Activated effector memory CD4-positive, alpha-beta T cell treated with anti-CD3 and anti-CD28 coated beads, Interleukin-2, amount 50 U/mL, for 16 hours (primary cell): Measurements from ENCODE around the gene SMPD3.

Experiments used
- DNase-seq: peaks from one replicate; pipeline ENCODE4 v3.0.0-alpha.2; 2020

SMPD3 gene

GRCh38 chr16:68432701-68433100, 15.6 kb downstream of the SMPD3 start:
- no peak for DNase-seq

GRCh38 chr16:68429076-68429854, 19.0 kb downstream of the SMPD3 start:
- DNase-seq = no peak

GRCh38 chr16:68427649-68428303, 20.5 kb downstream of the SMPD3 start:
- no peak for DNase-seq

DNA sequence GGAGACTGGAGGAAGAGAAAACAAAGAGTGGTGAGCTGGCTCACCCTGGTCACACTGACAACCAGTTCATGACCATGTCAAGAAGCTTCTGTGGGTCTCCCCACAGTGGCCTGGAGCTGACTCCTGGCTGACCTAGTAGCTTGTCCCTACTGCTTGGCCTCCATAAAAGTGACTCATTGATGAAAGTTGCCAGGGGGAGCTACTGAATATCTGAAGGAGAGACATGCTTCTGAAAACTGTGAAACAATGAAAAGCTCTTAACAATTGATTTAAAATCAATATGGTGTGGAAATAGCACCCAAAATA, 22.0 kb downstream of the SMPD3 start:
- no peak for DNase-seq

DNA sequence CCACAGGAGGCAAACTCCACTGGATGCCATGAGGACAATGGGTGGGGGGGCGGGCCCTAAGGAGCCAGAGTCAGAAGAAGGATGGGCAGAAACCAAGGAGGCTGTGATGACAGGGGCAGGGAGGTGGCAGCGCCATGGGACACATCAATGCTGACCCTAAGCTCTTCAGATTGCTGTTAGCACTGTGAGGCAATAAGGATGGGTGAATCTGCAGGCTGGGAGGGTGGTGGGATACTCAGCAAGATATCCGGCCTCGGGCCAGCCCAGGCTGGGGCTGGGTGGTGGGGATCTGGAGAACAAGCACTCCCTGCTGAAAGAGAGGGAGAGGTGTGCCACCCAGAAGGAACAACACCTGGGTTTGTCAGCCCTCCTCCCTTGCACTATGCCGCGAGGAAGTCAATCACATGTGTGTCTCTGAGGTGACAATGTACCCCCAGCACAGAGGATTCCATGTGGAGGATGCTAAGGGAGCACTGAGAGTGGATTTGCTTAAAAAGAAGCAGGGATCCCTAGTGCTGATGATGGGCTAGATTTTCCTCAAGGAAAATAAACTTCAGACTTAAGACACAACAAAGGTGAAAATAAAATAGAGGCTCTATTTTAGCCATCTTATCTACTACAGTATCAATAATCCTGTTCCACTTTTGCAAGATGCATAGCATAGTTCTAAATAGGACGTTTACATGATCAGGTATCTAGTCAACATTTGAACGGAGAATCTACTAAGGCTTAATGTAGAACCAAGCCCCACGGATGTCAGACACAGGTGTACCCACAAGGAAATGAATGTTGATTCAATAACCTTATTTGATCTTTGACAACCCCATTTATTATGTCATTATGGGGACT, 22.6 kb downstream of the SMPD3 start:
- no peak for DNase-seq

DNA sequence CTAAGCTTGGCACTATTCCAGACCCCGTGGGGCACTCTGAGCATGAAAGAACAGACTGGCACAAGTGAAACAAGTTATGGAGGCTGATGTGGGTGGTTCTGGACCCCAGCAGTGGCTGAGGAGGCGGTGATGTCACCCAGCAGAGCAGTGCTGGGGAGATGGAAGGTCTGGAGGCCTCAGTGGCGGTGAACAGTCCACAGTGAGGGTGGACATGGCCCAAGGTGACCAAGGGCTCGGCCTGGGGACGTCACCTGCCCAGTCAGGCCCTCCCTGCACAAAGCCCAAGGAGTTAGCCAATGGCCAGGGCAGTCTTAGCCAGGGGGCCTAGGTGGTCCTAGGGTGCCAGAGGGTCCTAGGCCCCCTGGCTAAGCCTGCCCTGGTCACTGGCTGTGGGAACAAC, 24.5 kb downstream of the SMPD3 start:
- DNase-seq = no peak

DNA sequence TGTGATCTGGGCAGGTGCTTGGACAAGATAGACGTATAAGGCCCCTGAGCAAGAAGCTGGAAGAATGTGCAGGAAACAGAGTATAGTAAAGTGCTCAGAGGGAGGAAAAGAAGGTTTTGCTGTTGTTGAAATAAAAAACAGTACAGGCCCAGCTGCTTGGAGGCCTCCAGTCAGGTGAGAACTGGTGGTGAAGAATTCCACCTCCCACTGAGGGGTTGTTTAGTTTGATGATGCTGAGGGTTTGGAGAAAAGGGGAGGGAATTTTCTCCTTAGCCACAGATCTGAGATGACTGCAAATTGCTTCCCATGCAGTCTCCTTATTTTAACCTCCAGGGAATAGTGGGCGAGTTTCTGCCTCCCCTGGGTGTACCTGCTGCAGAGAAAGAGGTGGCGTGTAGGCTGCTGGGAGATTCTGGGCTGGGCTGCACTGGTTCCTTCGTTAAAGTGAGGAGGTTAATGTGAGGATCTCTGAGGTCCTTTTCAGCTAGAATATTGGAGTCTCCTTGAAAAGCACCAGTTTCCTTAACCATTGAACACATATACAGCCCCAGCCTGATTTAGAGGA, 25.8 kb downstream of the SMPD3 start:
- DNase-seq = no peak

- no peak for DNase-seq
These were observed 27.2 kb downstream of the SMPD3 start for GRCh38 chr16:68421076-68421475.

DNA sequence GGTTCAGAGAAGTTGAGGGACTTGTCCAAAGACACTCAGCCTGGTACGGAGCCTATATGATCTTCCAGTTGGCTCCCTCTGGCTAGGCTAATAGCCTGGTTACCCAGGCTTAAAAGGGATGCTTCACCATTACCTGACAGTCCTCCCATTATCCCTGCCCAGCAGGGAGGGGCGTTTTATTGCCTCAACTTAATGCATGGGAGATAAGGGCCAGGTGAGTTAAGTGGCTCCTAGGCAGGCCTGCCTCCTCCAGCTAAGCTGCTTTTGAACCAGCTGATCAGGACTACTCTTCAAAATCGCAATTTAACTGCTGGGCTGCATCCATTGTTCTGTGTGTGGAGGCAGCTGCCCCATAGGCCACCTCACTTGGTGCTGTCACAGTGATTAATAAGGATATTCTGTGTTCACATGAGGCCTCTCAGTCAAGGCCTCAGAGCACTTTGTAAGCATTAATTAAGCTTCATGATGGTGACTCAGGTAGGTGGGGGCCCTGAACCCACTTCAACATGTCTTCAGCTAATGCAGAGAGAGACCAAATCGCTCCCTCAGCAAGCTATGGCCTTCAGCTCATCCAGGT, 27.9 kb downstream of the SMPD3 start:
- DNase-seq = no peak

GRCh38 chr16:68417711-68418301, 30.5 kb downstream of the SMPD3 start:
- DNase-seq = peak; percentile 90

GRCh38 chr16:68416057-68417046, 32.0 kb downstream of the SMPD3 start:
- peak; percentile 58 for DNase-seq

DNA sequence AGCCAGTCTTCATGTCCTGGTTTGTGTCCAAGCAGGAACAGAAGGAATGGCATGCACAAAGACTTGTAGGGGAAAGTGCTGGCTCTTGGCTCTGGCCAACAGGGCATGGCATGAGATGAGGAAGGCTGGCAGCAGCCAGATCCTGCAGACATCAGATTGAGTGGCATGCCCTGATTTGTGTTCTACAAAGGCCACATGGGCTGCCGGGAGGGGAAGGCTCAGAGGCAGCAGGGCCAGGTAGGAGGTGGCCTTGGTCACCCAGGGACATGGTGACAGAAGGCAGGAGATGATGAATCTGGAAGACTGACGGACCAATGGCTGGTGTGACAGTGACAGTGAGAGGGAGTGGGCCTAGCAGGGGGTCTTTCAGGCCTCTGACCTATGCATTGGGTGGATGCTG, 33.7 kb downstream of the SMPD3 start:
- no peak for DNase-seq

GRCh38 chr16:68412061-68412460, 36.2 kb downstream of the SMPD3 start:
- peak; percentile 17 for DNase-seq

DNA sequence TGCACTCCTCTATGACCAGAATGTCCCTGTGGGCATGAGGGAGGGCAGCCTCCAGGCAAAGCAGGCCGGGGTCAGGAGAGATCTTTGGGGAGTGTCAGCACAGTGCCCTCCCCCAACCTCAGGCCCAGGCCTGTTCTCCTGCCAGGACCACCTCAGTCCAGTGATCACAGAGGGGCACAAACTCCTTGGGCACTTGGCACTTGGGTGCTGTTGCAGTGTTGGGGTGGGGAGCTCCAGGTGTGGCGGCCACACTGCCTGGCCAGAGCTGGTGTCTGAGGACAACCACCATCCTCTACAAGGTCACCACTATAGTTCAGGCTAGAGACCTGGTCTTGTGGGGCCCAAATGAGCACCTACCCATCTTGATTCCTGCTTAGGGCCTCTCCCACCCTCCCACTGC, 37.2 kb downstream of the SMPD3 start:
- peak; percentile 39 for DNase-seq

- peak; percentile 44 for DNase-seq
These were observed 39.3 kb downstream of the SMPD3 start for GRCh38 chr16:68408967-68409366.

GRCh38 chr16:68408428-68408827, 39.9 kb downstream of the SMPD3 start:
- DNase-seq = no peak

GRCh38 chr16:68406458-68407152, 41.7 kb downstream of the SMPD3 start:
- DNase-seq = no peak

DNA sequence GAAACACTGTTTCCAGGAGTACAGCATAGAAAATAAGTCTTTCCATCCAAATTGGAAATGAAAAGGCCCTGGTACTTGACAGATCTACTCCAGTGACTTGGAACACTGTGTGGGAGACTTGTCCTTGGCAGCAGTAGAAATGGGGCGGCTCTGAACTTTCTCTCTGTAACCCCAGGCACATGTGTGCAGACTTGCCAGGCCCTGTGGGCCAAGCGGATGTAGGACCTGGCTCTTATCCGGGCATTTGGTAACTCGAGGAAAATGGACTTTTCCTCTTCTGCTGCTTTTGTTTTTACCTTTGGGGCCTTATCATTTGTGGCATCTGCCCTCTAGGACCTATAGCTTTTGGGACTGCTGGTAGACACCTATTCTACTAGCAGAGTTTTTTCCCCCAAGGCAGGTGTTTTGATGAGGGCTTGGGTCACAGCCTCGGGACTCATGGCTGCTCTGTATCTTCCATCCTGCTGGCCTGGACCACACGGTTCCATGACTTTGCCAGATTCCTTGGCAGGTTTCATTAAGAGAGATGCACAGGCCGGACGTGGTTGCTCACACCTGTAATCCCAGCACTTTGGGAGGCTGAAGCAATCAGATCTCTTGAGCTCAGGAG, 43.5 kb downstream of the SMPD3 start:
- no peak for DNase-seq

- no peak for DNase-seq
These were observed 44.6 kb downstream of the SMPD3 start for GRCh38 chr16:68403704-68404103.

DNA sequence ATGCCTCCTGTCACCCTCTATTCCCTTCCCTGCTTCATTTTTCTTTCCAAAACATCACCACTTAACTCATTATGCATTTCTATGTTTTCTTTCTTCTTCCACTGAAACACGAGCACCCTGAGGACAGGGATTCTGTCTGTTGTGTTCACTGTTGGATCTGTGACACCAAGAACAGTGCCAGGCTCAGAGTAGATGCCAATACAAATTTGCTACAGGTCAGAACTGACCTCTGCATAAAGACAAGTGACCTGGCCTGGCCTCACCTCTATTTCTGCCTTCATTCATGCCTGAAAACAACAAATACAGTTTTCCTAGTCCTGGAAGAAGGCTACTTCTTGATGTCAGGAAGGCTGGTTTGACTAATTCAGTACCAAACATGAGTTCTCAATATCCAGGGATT, 45.1 kb downstream of the SMPD3 start:
- no peak for DNase-seq

DNA sequence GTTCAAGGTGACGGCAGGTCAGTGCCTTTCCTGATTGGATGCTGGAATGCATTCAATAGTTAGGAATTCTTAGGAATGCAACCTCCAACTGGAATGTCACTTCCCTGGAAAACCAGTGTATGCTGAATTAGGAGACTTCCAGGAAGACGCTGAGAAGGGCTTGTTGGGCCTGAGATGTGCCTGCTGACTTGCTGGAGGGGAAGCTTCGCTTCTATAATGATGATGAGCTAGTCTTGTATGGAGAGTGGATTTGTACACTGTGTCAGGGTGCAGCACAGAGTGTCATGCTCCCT, 45.6 kb downstream of the SMPD3 start:
- DNase-seq = peak; percentile 24
